HepG2 (cell line): Measurements from ENCODE around the gene COL4A2. TPM values are rescaled to one million over a fixed set of nuclear protein-coding genes. Genes with fewer than 3 reads are reported as not detected.
A peak's percentile ranks its signal among the peaks of the same experiment; 100 is the strongest.

Source experiments
- AHR ChIP-seq: IDR thresholded peaks from 2 replicates; pipeline ENCODE4 v1.6.1; 2018; ENCODE audit warnings: missing genetic modification reagents, missing compliant biosample characterization
- FOXA1 ChIP-seq, 2 experiments: fragments of 450-650 bp in 1 of 2; sonication (generic) in 1 of 2; formaldehyde crosslinking in 1 of 2; IDR thresholded peaks; 2 replicates each; pipeline versions ENCODE4 v1.4.0 to v1.6.1; 2016 to 2020; ENCODE audit warnings: missing genetic modification reagents in 1 of 2
- FOXM1 ChIP-seq: sonication (generic); formaldehyde crosslinking; IDR thresholded peaks from 2 replicates; pipeline ENCODE4 v1.5.0; 2020; ENCODE audit warnings: missing genetic modification reagents
- NR2C2 ChIP-seq: sonication (generic); formaldehyde crosslinking; IDR thresholded peaks from 2 replicates; pipeline ENCODE4 v1.4.0; 2020; ENCODE audit warnings: missing genetic modification reagents, mild to moderate bottlenecking, moderate library complexity, borderline replicate concordance
- PITX1 ChIP-seq: sonication (generic); formaldehyde crosslinking; IDR thresholded peaks from 2 replicates; pipeline ENCODE4 v1.5.1; 2020; ENCODE audit warnings: mild to moderate bottlenecking, missing genetic modification reagents
- RARA ChIP-seq: IDR thresholded peaks from 2 replicates; pipeline ENCODE4 v1.6.1; 2016; ENCODE audit warnings: missing genetic modification reagents, missing compliant biosample characterization
- RARG ChIP-seq: sonication (generic); formaldehyde crosslinking; IDR thresholded peaks from 2 replicates; pipeline ENCODE4 v1.4.0; 2020; ENCODE audit warnings: low read depth, mild to moderate bottlenecking, missing genetic modification reagents
- RBAK ChIP-seq: sonication (generic); formaldehyde crosslinking; IDR thresholded peaks from 2 replicates; pipeline ENCODE4 v1.5.1; 2020; ENCODE audit warnings: mild to moderate bottlenecking, missing genetic modification reagents
- SALL1 ChIP-seq: sonication (generic); formaldehyde crosslinking; IDR thresholded peaks from 2 replicates; pipeline ENCODE4 v1.8.0; 2022; ENCODE audit warnings: mild to moderate bottlenecking, missing genetic modification reagents
- SOX13 ChIP-seq, 3 experiments: fragments of 450-650 bp in 1 of 3; sonication (generic) in 1 of 3; formaldehyde crosslinking in 1 of 3; IDR thresholded peaks in 2 of 3; conservative IDR thresholded peaks in 1 of 3; 2 replicates each; pipeline versions ENCODE4 v1.5.0 to v1.6.1; 2016 to 2020; ENCODE audit warnings: antibody characterized with exemption in 1 of 3, mild to moderate bottlenecking in 1 of 3, missing compliant biosample characterization in 1 of 3, missing genetic modification reagents in 1 of 3, moderate library complexity in 1 of 3
- YEATS2 ChIP-seq: sonication (generic); formaldehyde crosslinking; IDR thresholded peaks from 2 replicates; pipeline ENCODE4 v1.4.0; 2020; ENCODE audit warnings: missing genetic modification reagents, borderline replicate concordance
- ZFX ChIP-seq: sonication (generic); formaldehyde crosslinking; IDR thresholded peaks from 2 replicates; pipeline ENCODE4 v1.4.0; 2020; ENCODE audit warnings: mild to moderate bottlenecking, low read depth, missing genetic modification reagents, moderate library complexity
- ZNF12 ChIP-seq: sonication (generic); formaldehyde crosslinking; IDR thresholded peaks from 2 replicates; pipeline ENCODE4 v1.5.0; 2020; ENCODE audit warnings: missing genetic modification reagents
- ZNF160 ChIP-seq: sonication (generic); formaldehyde crosslinking; IDR thresholded peaks from 2 replicates; pipeline ENCODE4 v1.8.0; 2022; ENCODE audit warnings: mild to moderate bottlenecking, inconsistent platforms, missing genetic modification reagents
- ZNF496 ChIP-seq: sonication (generic); formaldehyde crosslinking; IDR thresholded peaks from 2 replicates; pipeline ENCODE4 v1.8.1; 2023; ENCODE audit warnings: mild to moderate bottlenecking, moderate library complexity, missing genetic modification reagents; ENCODE audit not compliant: insufficient replicate concordance
- ZNF678 ChIP-seq: sonication (generic); formaldehyde crosslinking; IDR thresholded peaks from 2 replicates; pipeline ENCODE4 v1.4.0; 2020; ENCODE audit warnings: mild to moderate bottlenecking, missing genetic modification reagents
- ZNF75D ChIP-seq: sonication (generic); formaldehyde crosslinking; IDR thresholded peaks from 2 replicates; pipeline ENCODE4 v1.8.1; 2023; ENCODE audit warnings: missing genetic modification reagents, mild to moderate bottlenecking, borderline replicate concordance
- polyA plus RNA-seq, 8 experiments: library from polyadenylated mRNA; depleted of rRNA in 3 of 8; stranded (reverse) in 7 of 8; unstranded in 1 of 8; fragments of >200 nt; fragmentation: Illumina TruSeq in 4 of 8; extraction: Trizol in 4 of 8; gene quantifications; 2 replicates each; pipeline versions ENCODE4 v1.2.1 to v1.2.3, GENCODE V29; 2011 to 2016; ENCODE audit warnings: low read depth in 4 of 8, missing spikeins in 1 of 8, mixed read lengths in 1 of 8; ENCODE audit not compliant: insufficient read depth in 1 of 8
- total RNA-seq, 5 experiments: library from RNA; depleted of rRNA; stranded (reverse); fragments of >200 nt; fragmentation: Illumina TruSeq; extraction: Trizol; gene quantifications; 2 replicates each; pipeline ENCODE4 v1.2.3, GENCODE V29; 2016; ENCODE audit warnings: low read depth in 1 of 5
- TF ChIP-seq, protein P1 (sequence below): sonication (generic); formaldehyde crosslinking; IDR thresholded peaks from 2 replicates; pipeline ENCODE4 v1.5.1; 2020; ENCODE audit warnings: missing genetic modification reagents, mild to moderate bottlenecking, borderline replicate concordance
- TF ChIP-seq, protein P2 (sequence below): sonication (generic); formaldehyde crosslinking; IDR thresholded peaks from 2 replicates; pipeline ENCODE4 v1.8.0; 2022; ENCODE audit warnings: low read depth, missing genetic modification reagents
- TF ChIP-seq, protein P3 (sequence below): sonication (generic); formaldehyde crosslinking; conservative IDR thresholded peaks from 2 replicates; pipeline ENCODE4 v1.8.0; 2022; ENCODE audit warnings: low read depth, missing genetic modification reagents
- TF ChIP-seq, protein P4 (sequence below): sonication (generic); formaldehyde crosslinking; IDR thresholded peaks from 2 replicates; pipeline ENCODE4 v1.4.0; 2020; ENCODE audit warnings: missing genetic modification reagents

The COL4A2 gene
- total and polyA plus RNA-seq, 2 of the 13 experiments (the other 11 are each of a cell fraction or from before 2014, with no cell fraction given): 0.22 to 1.9 TPM

DNA sequence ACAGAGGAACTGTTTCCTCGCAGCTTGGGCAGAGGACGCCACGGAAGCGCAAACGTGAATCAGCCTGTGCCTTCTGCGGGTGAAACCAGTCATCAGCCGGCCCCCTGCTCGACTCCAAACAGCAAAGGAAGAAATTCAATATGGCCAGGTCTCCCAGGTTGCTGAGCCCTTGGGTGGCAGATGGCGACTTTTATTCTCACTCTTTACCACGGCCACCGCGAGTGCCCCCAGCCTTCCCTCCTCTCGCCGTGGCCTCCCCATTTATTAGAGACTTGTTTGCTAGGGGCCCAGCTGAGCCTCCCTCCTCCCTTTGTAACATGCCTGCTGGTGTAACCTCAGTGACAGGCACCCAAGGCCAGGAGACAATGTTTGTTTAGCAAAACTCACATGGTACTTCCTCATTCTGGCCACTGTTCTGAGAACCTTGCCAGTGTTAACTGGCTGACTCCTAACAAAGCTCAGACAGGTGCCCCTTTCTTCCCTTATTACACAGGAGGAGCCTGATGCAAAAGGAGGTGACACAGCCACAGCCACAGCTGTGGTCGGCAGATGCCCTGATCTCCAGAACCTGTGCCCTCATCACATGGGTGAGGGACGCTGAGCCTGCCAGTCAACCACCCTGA, 248.6 kb downstream of the COL4A2 start (continued):
- TF ChIP-seq ZNF75D (no peak), SOX13 (IDR thresholded peaks at IDR 0.05) (no peak), SOX13 (CRISPR knock-in tag; conservative IDR thresholded peaks at IDR 0.05 in 1 of 2, IDR thresholded peaks at IDR 0.05 in 1 of 2) (peak in 1 of 2 experiments; percentile 77; a peak in 2 of 4 replicates), FOXM1 (CRISPR knock-in tag) (no peak), ZNF12 (CRISPR knock-in tag) (peak; percentile 26; the same call in 1 of the 2 replicates), RARG (no peak), ZFX (CRISPR knock-in tag) (peak; percentile 41; the same call in 1 of the 2 replicates), ZNF496 (no peak), SALL1 (CRISPR knock-in tag) (peak; percentile 69; the same call in 1 of the 2 replicates), YEATS2 (no peak), RARA (CRISPR knock-in tag) (peak; percentile 47), NR2C2 (CRISPR knock-in tag) (no peak), PITX1 (CRISPR knock-in tag) (no peak), ZNF160 (CRISPR knock-in tag) (no peak), ZNF678 (CRISPR knock-in tag) (no peak), AHR (CRISPR knock-in tag) (no peak), FOXA1 (IDR thresholded peaks at IDR 0.05) (no peak), FOXA1 (CRISPR knock-in tag; IDR thresholded peaks at IDR 0.05) (peak; percentile 87), RBAK (CRISPR knock-in tag) (no peak)
- TF ChIP-seq, protein P1, sequence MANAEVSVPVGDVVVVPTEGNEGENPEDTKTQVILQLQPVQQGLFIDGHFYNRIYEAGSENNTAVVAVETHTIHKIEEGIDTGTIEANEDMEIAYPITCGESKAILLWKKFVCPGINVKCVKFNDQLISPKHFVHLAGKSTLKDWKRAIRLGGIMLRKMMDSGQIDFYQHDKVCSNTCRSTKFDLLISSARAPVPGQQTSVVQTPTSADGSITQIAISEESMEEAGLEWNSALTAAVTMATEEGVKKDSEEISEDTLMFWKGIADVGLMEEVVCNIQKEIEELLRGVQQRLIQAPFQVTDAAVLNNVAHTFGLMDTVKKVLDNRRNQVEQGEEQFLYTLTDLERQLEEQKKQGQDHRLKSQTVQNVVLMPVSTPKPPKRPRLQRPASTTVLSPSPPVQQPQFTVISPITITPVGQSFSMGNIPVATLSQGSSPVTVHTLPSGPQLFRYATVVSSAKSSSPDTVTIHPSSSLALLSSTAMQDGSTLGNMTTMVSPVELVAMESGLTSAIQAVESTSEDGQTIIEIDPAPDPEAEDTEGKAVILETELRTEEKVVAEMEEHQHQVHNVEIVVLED (CRISPR knock-in tag): no peak
- TF ChIP-seq, protein P2, sequence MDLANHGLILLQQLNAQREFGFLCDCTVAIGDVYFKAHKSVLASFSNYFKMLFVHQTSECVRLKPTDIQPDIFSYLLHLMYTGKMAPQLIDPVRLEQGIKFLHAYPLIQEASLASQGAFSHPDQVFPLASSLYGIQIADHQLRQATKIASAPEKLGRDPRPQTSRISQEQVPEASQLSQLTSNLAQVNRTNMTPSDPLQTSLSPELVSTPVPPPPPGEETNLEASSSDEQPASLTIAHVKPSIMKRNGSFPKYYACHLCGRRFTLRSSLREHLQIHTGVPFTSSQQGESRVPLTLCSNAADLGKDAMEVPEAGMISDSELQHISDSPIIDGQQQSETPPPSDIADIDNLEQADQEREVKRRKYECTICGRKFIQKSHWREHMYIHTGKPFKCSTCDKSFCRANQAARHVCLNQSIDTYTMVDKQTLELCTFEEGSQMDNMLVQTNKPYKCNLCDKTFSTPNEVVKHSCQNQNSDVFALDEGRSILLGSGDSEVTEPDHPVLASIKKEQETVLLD: no peak
- TF ChIP-seq, protein P3, sequence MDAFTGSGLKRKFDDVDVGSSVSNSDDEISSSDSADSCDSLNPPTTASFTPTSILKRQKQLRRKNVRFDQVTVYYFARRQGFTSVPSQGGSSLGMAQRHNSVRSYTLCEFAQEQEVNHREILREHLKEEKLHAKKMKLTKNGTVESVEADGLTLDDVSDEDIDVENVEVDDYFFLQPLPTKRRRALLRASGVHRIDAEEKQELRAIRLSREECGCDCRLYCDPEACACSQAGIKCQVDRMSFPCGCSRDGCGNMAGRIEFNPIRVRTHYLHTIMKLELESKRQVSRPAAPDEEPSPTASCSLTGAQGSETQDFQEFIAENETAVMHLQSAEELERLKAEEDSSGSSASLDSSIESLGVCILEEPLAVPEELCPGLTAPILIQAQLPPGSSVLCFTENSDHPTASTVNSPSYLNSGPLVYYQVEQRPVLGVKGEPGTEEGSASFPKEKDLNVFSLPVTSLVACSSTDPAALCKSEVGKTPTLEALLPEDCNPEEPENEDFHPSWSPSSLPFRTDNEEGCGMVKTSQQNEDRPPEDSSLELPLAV (CRISPR knock-in tag): no peak
- TF ChIP-seq, protein P4, sequence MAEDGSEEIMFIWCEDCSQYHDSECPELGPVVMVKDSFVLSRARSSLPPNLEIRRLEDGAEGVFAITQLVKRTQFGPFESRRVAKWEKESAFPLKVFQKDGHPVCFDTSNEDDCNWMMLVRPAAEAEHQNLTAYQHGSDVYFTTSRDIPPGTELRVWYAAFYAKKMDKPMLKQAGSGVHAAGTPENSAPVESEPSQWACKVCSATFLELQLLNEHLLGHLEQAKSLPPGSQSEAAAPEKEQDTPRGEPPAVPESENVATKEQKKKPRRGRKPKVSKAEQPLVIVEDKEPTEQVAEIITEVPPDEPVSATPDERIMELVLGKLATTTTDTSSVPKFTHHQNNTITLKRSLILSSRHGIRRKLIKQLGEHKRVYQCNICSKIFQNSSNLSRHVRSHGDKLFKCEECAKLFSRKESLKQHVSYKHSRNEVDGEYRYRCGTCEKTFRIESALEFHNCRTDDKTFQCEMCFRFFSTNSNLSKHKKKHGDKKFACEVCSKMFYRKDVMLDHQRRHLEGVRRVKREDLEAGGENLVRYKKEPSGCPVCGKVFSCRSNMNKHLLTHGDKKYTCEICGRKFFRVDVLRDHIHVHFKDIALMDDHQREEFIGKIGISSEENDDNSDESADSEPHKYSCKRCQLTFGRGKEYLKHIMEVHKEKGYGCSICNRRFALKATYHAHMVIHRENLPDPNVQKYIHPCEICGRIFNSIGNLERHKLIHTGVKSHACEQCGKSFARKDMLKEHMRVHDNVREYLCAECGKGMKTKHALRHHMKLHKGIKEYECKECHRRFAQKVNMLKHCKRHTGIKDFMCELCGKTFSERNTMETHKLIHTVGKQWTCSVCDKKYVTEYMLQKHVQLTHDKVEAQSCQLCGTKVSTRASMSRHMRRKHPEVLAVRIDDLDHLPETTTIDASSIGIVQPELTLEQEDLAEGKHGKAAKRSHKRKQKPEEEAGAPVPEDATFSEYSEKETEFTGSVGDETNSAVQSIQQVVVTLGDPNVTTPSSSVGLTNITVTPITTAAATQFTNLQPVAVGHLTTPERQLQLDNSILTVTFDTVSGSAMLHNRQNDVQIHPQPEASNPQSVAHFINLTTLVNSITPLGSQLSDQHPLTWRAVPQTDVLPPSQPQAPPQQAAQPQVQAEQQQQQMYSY (CRISPR knock-in tag): no peak
